ENCODE data around the gene ASPDH.

ASPDH gene

GRCh38 chr19:50481351-50482149 is 32.2 kb downstream of the ASPDH start:
- POLR2A ChIA-PET, result no interaction called here
- TF ChIP-seq, protein P1, sequence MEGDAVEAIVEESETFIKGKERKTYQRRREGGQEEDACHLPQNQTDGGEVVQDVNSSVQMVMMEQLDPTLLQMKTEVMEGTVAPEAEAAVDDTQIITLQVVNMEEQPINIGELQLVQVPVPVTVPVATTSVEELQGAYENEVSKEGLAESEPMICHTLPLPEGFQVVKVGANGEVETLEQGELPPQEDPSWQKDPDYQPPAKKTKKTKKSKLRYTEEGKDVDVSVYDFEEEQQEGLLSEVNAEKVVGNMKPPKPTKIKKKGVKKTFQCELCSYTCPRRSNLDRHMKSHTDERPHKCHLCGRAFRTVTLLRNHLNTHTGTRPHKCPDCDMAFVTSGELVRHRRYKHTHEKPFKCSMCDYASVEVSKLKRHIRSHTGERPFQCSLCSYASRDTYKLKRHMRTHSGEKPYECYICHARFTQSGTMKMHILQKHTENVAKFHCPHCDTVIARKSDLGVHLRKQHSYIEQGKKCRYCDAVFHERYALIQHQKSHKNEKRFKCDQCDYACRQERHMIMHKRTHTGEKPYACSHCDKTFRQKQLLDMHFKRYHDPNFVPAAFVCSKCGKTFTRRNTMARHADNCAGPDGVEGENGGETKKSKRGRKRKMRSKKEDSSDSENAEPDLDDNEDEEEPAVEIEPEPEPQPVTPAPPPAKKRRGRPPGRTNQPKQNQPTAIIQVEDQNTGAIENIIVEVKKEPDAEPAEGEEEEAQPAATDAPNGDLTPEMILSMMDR (IDR thresholded peaks at IDR 0.05; ENCODE audit: control extremely low read depth, extremely low read depth, low read depth, missing control alignments), result no peak
- CTCF ChIA-PET, result no interaction called here
- no peak for DNase-seq (ENCODE audit: extremely low spot score)

DNA sequence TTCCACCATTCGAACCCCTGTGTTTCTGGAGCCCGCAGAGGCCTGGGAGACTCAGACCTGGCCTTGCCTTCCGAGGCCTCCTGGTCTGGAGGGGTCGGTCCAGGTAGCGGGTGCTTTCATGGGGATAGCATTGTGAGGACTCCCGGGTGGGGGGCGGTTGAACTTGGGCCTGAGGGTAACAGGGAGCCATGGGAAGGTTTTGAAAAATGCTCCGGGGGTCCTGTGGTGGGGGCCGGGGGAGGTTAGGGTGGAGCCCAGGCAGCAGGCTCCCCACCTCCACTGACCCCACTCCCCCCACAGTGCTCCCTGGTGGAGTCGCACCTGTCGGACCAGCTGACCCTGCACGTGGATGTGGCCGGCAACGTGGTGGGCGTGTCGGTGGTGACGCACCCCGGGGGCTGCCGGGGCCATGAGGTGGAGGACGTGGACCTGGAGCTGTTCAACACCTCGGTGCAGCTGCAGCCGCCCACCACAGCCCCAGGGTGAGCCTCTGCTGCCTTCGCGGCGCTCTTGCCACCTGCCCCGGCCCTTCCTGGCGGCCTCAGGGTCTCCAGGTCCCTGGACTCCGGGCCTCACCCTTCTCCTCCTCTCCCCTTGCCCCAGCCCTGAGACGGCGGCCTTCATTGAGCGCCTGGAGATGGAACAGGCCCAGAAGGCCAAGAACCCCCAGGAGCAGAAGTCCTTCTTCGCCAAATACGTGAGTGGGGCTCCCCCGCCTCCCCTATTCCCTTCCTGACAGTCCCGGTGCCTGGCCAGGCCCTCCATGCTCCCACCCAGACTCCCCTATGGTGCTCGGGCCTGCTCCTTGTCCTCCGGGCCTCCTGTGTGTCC is 33.2 kb downstream of the ASPDH start:
- no peak for DNase-seq (ENCODE audit: extremely low spot score)
- CTCF ChIA-PET, result interaction anchor here (2.3 kb wide), 1 partner anchor 111 kb away, joined by 8 read pairs; no protein-coding TSS in a partner anchor

DNA sequence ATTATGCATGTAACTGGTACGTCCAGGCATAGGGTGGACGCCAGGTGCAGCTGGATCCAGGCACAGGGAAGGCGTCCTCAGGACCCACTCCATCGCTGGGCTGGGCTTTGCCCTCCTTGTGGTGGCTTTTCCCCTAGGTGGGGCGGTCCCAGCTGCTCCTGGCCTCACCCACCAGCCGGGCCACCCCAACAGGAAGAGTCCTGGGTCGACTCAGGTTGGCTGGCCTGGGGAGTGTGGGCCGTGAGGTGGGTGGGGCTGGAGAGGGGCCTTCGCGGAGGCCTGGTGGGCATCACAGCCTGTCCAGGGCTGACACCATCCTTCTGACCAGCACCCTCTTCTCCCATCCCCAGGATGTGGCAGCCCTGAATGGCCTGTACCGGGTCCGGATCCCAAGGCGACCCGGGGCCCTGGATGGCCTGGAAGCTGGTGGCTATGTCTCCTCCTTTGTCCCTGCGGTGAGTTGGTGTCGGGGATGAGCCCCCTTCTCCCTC is 33.9 kb downstream of the ASPDH start:
- TF ChIP-seq, protein P1 (IDR thresholded peaks at IDR 0.05; ENCODE audit: control extremely low read depth, extremely low read depth, low read depth, missing control alignments), result no peak
- CTCF ChIA-PET, result interaction anchor here (1.5 to 2.3 kb wide), 3 partner anchors 18 to 122 kb away, joined by 5 to 8 read pairs (median 7); no protein-coding TSS in a partner anchor
- POLR2A ChIA-PET, result interaction anchor here (0.6 kb wide), 1 partner anchor 15 kb away, joined by 3 read pairs; no protein-coding TSS in a partner anchor
- no peak for DNase-seq (ENCODE audit: extremely low spot score)

More for the DNA sequence above, 33.2 kb downstream of the ASPDH start:
- POLR2A ChIA-PET, result no interaction called here
- TF ChIP-seq, protein P1 (IDR thresholded peaks at IDR 0.05; ENCODE audit: control extremely low read depth, extremely low read depth, low read depth, missing control alignments), result no peak

DNA sequence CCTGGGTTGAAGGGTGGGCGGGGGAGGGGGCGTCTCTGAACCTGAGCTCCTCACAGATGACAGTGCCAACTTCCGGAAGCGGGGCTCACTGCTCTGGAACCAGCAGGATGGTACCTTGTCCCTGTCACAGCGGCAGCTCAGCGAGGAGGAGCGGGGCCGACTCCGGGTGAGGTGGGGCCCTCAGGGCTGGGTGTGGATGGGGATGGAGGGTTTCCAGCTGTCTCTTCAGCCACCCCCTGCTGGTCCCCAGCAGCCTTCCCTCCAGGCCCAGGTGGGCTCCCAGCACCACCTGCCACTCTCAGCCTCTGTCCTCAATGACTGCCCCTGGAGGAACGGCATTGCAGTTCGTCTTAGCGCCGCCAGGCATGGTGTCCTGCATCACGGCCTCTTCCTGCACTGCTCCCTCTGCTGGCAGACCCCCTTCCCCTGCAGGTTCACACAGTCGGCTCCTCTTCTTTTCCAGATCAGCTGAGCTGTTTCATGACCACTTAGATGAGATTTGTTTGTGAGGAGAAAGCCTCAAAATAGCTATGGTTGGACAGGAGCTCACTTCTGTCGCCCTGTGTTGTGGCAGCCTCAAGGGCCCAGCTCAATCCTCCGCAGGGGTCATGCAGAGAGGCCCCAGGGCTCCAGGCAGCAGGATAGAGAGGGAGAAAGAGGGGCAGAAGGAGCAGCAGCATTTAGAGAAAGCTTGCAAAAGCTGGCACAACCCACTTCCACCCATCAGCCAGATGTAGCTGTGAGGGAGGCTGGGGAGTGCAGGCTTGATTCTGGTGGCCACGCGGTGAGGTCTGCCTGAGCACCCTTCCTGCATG is 34.6 kb downstream of the ASPDH start:
- POLR2A ChIA-PET, result interaction anchor here (0.6 to 1.1 kb wide), 2 partner anchors 9 to 16 kb away, joined by 3 read pairs; no protein-coding TSS in a partner anchor
- CTCF ChIA-PET, result interaction anchor here (1.4 to 2.3 kb wide), 4 partner anchors 9 to 121 kb away, joined by 4 to 8 read pairs (median 6); no protein-coding TSS in a partner anchor
- TF ChIP-seq, protein P1 (IDR thresholded peaks at IDR 0.05; ENCODE audit: control extremely low read depth, extremely low read depth, low read depth, missing control alignments), result peak; percentile 20
- DNase-seq (ENCODE audit: extremely low spot score), result no peak

DNA sequence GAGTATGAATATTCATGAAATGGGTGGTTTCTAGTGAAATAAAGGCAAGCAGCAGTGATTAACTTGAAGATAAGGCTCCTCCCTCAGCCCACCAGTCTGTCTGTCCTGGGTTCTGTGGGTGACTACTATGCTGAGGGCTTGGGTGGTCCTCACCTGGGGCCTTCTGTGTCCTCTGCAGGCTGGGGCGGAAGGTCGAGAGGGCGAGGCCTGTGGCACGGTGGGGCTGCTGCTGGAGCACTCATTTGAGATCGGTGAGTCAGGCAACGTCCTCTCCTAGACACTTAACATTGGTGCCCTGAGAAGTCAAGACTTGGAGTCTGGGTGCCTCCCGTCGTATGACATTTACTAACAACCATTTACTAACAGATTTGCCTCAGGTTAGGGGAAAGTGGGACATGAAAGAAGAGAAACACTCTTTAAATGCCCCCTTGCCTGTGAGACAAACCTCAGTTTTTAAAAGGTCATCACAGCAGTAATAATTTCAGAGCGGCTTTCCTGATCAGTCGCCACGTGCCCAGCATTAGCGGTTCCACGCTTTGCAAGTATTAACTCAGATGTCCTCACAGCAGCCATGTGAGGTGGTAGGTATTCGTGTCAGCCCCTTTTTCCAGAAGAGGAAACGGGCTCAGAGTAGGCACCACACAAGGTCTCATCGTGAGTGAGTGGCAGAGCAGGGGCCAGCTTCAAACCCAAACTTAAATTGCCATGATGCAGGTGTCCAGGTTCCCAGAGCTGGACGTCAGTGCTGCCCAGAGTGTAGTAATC is 35.8 kb downstream of the ASPDH start:
- DNase-seq (ENCODE audit: extremely low spot score), result no peak
- TF ChIP-seq, protein P1 (IDR thresholded peaks at IDR 0.05; ENCODE audit: control extremely low read depth, extremely low read depth, low read depth, missing control alignments), result no peak
- CTCF ChIA-PET, result interaction anchor here (1.2 to 2.3 kb wide), 5 partner anchors 8 to 121 kb away, joined by 3 to 8 read pairs (median 5); no protein-coding TSS in a partner anchor
- POLR2A ChIA-PET, result interaction anchor here (1.1 kb wide), 1 partner anchor 10 kb away, joined by 3 read pairs; no protein-coding TSS in a partner anchor

All from GM10248 (cell line).